ENCODE data around the gene DTNBP1.
A peak's percentile ranks its signal among the peaks of the same experiment; 100 is the strongest.

DNA sequence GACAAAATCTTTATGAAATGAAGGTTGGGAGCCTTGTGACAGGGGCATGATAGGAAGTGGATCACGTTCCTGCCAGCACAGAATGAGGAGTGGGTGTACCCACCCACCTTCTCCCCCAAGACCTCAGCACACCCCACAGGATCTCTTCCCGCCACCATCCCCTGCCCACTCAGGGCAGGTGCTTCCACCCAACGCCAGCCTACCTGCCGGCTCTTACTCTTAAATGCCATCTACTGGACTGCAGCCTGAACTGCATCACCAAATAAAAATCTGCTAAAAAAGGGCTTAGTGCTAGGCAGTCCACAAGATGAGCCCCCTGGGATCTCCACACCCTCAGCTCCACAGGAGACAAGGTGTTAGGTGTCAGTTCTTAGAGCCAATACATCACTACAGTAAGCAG, 20.6 kb downstream of the DTNBP1 start:
- TF ChIP-seq POLR2A (IDR thresholded peaks at IDR 0.05) (no peak), CTCF (IDR thresholded peaks at IDR 0.05) (peak in 1 of 6 experiments; percentile 37)

All from esophagus squamous epithelium (tissue), 4 donors.